Large intestine (tissue), 3 donors: Measurements from ENCODE around the gene GRAMD1B. TPM values are rescaled to one million over a fixed set of nuclear protein-coding genes. Genes with fewer than 3 reads are reported as not detected.

Experiments used
- DNase-seq, 2 donors: peaks; one replicate each; pipeline versions ENCODE4 v3.0.0 to v3.0.0-alpha.2; 2013
- H3K27ac ChIP-seq: one replicate; pipeline ENCODE4 v1.5.1; 2013; ENCODE audit warnings: low read length
- H3K27me3 ChIP-seq: 2 replicates; pipeline ENCODE4 v1.6.1; 2013; ENCODE audit warnings: low read length; ENCODE audit not compliant: control insufficient read depth, insufficient read depth
- H3K36me3 ChIP-seq: 2 replicates; pipeline ENCODE4 v1.6.1; 2013; ENCODE audit warnings: low read length; ENCODE audit not compliant: control insufficient read depth, insufficient read depth
- H3K4me1 ChIP-seq: one replicate; pipeline ENCODE4 v1.6.1; 2013; ENCODE audit warnings: low read length; ENCODE audit not compliant: control insufficient read depth, insufficient read depth
- H3K4me3 ChIP-seq: one replicate; pipeline ENCODE4 v1.5.1; 2013; ENCODE audit warnings: low read length
- H3K9me3 ChIP-seq: one replicate; pipeline ENCODE4 v1.6.1; 2013; ENCODE audit warnings: mild to moderate bottlenecking, low read depth, low read length, moderate library complexity; ENCODE audit not compliant: control insufficient read depth
- WGBS: methylation state at CpG from one replicate; pipeline ENCODE4 v1.1.5; 2013; ENCODE audit warnings: low lambda C conversion rate; ENCODE audit not compliant: insufficient coverage; 5-methylcytosine and 5-hydroxymethylcytosine counted together
- polyA plus RNA-seq: library from polyadenylated mRNA; unstranded; fragments of 120-200 nt; gene quantifications from one replicate; pipeline ENCODE4 v1.2.1, GENCODE V29; 2013

GRAMD1B gene
- polyA plus RNA-seq, 1 donor, result 51.5 TPM

GRCh38 chr11:123578778-123579481 lies 148.9 kb downstream of the GRAMD1B start:
- H3K27ac ChIP-seq, result no peak overlapping the region
- no peak overlapping the region for H3K4me3 ChIP-seq
- H3K36me3 ChIP-seq, result peaks cover 32% of the 10 kb centered on the region
- no CpG with 5 or more reads among the region's 15 CpGs for WGBS
- H3K9me3 ChIP-seq, result no peaks in the 10 kb centered on the region
- no peak for DNase-seq
- peaks cover 6% of the 10 kb centered on the region for H3K4me1 ChIP-seq
- no peaks in the 10 kb centered on the region for H3K27me3 ChIP-seq

DNA sequence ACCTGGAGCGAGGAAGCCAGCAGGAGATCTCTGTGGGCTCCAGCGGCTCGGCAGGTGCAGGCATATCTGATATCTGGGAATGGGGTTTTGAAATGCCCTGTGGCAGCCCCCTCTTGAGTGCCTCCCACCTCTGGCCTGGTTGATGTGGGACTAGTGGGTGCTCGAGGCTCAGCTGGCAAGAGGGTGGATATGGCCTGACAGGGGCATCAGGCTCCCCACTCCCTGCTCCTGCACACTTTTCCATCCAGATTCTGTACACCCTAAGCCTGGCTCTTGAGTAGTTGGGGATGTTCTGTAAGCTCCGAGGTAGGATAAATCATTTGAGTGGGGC lies 149.4 kb downstream of the GRAMD1B start:
- H3K4me3 ChIP-seq, result no peak overlapping the region
- H3K4me1 ChIP-seq, result peaks cover 8% of the 10 kb centered on the region
- H3K36me3 ChIP-seq, result peaks cover 32% of the 10 kb centered on the region
- no peak for DNase-seq
- WGBS, result no CpG with 5 or more reads among the region's 5 CpGs
- H3K27me3 ChIP-seq, result no peaks in the 10 kb centered on the region
- H3K27ac ChIP-seq, result no peak overlapping the region
- H3K9me3 ChIP-seq, result no peaks in the 10 kb centered on the region

DNA sequence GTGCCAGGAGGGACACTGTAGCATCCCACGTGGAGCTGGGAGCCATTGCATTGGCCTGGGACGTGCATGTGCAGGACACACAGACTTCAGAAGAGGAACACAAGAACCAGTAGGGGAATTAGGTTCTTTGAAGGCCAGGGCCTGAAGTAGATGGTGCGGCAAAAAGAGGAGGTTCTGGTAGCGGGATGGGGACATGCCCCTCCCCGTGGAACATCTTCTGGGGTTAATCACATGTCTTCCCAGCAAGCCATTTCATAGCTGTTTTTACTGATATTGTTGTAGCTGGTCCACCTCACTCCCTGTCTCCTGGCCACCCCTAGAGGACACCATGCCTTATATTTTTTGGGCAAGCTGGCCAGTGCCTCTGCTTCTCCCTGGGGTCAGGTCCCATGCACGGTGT lies 150.1 kb downstream of the GRAMD1B start:
- Histone ChIP-seq H3K36me3 (peaks cover 36% of the 10 kb centered on the region), H3K9me3 (no peaks in the 10 kb centered on the region), H3K27ac (no peak overlapping the region), H3K4me1 (peaks cover 15% of the 10 kb centered on the region), H3K27me3 (no peaks in the 10 kb centered on the region), H3K4me3 (no peak overlapping the region)
- no CpG with 5 or more reads among the region's 6 CpGs for WGBS
- no peak for DNase-seq

- Histone ChIP-seq H3K27ac (no peak overlapping the region), H3K4me1 (peaks cover 21% of the 10 kb centered on the region), H3K36me3 (peaks cover 36% of the 10 kb centered on the region), H3K9me3 (no peaks in the 10 kb centered on the region), H3K27me3 (no peaks in the 10 kb centered on the region), H3K4me3 (no peak overlapping the region)
- 10% methylated on average over 4 of the region's 25 CpGs for WGBS
- peak; percentile 66 to 70 for DNase-seq
These were observed 150.6 kb downstream of the GRAMD1B start for GRCh38 chr11:123580557-123581275.

- no peak for DNase-seq
- peaks cover 32% of the 10 kb centered on the region for H3K4me1 ChIP-seq
- no peak overlapping the region for H3K27ac ChIP-seq
- WGBS, result no CpG with 5 or more reads among the region's 22 CpGs
- no peak overlapping the region for H3K4me3 ChIP-seq
- peaks cover 36% of the 10 kb centered on the region for H3K36me3 ChIP-seq
- no peaks in the 10 kb centered on the region for H3K27me3 ChIP-seq
- no peaks in the 10 kb centered on the region for H3K9me3 ChIP-seq
These were observed 151.8 kb downstream of the GRAMD1B start for GRCh38 chr11:123581651-123582399.

DNA sequence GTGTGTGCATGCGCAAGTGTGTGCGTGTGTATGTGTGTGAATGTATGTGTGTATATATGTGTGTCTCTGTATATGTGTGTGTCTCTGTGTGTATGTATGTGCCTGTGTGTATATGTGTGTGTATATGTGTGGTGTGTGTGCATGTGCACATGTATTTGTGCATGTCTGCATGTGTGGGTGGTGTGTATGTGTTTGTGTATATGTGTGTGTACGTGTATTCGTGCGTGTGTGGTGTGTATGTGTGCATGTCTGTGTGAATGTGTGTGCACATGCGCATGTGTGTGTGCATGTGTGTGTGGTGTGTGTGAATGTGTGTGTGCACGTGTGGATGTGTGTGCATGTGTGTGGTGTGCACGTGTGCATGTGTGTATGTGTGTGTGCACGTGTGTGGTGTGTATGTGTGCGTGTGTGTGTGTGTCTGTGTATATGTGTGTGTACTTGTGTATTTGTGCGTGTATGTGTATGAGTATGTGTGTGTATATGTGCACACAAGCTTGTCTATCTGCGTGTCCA lies 153.0 kb downstream of the GRAMD1B start:
- Histone ChIP-seq H3K27ac (no peak overlapping the region), H3K4me1 (peaks cover 44% of the 10 kb centered on the region), H3K27me3 (no peaks in the 10 kb centered on the region), H3K4me3 (no peak overlapping the region), H3K36me3 (peaks cover 30% of the 10 kb centered on the region), H3K9me3 (no peaks in the 10 kb centered on the region)
- WGBS, result no CpG with 5 or more reads among the region's 12 CpGs
- DNase-seq, result no peak

DNA sequence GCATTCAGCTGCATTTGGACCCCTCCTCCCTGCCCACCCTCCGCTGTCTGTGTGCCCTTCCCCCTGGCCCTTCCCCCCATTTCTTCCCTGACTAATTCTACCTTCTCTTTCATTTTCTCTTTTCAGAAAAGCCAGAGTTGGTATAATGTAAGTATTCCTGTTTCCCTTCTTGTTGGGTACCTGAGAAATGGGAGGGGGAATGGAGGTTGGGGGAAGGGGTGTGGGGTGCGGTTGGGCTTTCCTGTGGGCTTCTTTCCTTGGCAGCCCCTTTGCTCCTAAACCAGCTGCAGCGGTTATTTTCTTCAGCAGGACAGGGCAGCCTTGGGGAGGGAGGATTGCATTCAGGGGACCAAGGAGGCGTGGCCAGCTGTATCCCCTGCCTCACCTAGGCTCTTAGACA lies 154.1 kb downstream of the GRAMD1B start:
- no peak overlapping the region for H3K4me3 ChIP-seq
- H3K4me1 ChIP-seq, result peaks cover 50% of the 10 kb centered on the region
- H3K27me3 ChIP-seq, result no peaks in the 10 kb centered on the region
- H3K9me3 ChIP-seq, result no peaks in the 10 kb centered on the region
- no peak for DNase-seq
- peaks cover 23% of the 10 kb centered on the region for H3K36me3 ChIP-seq
- H3K27ac ChIP-seq, result no peak overlapping the region
- 83% methylated on average over 1 of the region's 4 CpGs for WGBS

GRCh38 chr11:123584737-123585136 lies 154.7 kb downstream of the GRAMD1B start:
- peaks cover 25% of the 10 kb centered on the region for H3K36me3 ChIP-seq
- no CpG with 5 or more reads among the region's 7 CpGs for WGBS
- no peak overlapping the region for H3K4me3 ChIP-seq
- no peaks in the 10 kb centered on the region for H3K9me3 ChIP-seq
- H3K27ac ChIP-seq, result no peak overlapping the region
- no peak for DNase-seq
- no peaks in the 10 kb centered on the region for H3K27me3 ChIP-seq
- peaks cover 52% of the 10 kb centered on the region for H3K4me1 ChIP-seq

- DNase-seq, result no peak
- Histone ChIP-seq H3K36me3 (peaks cover 25% of the 10 kb centered on the region), H3K4me3 (no peak overlapping the region), H3K27me3 (no peaks in the 10 kb centered on the region), H3K9me3 (no peaks in the 10 kb centered on the region), H3K4me1 (peaks cover 57% of the 10 kb centered on the region), H3K27ac (no peak overlapping the region)
- no CpG with 5 or more reads among the region's 5 CpGs for WGBS
These were observed 155.1 kb downstream of the GRAMD1B start for GRCh38 chr11:123585206-123585605.

DNA sequence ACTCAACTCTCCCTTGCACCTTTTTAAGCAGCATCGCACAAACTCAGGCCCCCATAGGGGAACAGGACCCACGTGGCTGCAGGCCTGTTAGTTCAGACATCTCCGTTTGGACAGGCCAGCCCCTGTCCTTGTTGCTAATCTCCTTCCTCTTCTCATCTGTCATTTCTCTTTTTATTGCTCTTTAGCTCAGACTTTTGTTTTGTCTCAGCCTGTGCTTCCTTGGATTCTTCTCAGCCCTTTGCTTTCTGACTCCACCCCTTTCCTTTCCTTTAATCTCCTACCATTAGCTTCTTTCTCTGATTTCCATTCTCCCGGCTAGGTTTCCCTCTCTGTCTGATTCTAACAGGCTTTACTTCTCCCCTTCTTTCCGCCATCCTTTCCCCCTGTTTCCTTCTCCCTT lies 155.6 kb downstream of the GRAMD1B start:
- Histone ChIP-seq H3K4me3 (no peak overlapping the region), H3K27ac (no peak overlapping the region), H3K9me3 (no peaks in the 10 kb centered on the region), H3K4me1 (peaks cover 61% of the 10 kb centered on the region), H3K27me3 (no peaks in the 10 kb centered on the region), H3K36me3 (peaks cover 26% of the 10 kb centered on the region)
- WGBS, result 57% methylated on average over 3 of the region's 5 CpGs
- DNase-seq, result no peak
